ENCODE data around the gene VPS41.

- no peak for TF ChIP-seq POLR2AphosphoS5 (IDR thresholded peaks at IDR 0.05; ENCODE audit: low read depth, low read length)
- no peak for TF ChIP-seq TAF1 (IDR thresholded peaks at IDR 0.05; ENCODE audit: borderline replicate concordance, low read depth, low read length)
- TF ChIP-seq POLR2A (IDR thresholded peaks at IDR 0.05; ENCODE audit: low read depth, low read length): no peak
Observed at GRCh38 chr7:38938001-38938485, 29.1 kb upstream of the VPS41 start.

Data from GM12892 (cell line).